Epithelial cell of proximal tubule (primary cell): ENCODE measurements around the gene C14orf132. TPM values are rescaled to one million over a fixed set of nuclear protein-coding genes. Genes with fewer than 3 reads are reported as not detected.

Source experiments
- DNase-seq: peaks from one replicate; pipeline ENCODE4 v3.0.0-alpha.2; 2011; ENCODE audit warnings: low read depth
- H3K4me3 ChIP-seq: 2 replicates; pipeline ENCODE4 v1.5.1; 2011; ENCODE audit warnings: low read depth, mild to moderate bottlenecking, low read length
- total RNA-seq: library from RNA; depleted of rRNA; stranded (reverse); fragments of >200 nt; gene quantifications from 2 replicates; pipeline ENCODE4 v1.2.3, GENCODE V29; 2015
- TF ChIP-seq, protein P1 (sequence below): conservative IDR thresholded peaks from 2 replicates; pipeline ENCODE4 v1.5.1; 2012; ENCODE audit warnings: low read depth, mild to moderate bottlenecking, low read length

Gene C14orf132
- total RNA-seq, 1 donor from 2014 or later: 4.0 TPM

DNA sequence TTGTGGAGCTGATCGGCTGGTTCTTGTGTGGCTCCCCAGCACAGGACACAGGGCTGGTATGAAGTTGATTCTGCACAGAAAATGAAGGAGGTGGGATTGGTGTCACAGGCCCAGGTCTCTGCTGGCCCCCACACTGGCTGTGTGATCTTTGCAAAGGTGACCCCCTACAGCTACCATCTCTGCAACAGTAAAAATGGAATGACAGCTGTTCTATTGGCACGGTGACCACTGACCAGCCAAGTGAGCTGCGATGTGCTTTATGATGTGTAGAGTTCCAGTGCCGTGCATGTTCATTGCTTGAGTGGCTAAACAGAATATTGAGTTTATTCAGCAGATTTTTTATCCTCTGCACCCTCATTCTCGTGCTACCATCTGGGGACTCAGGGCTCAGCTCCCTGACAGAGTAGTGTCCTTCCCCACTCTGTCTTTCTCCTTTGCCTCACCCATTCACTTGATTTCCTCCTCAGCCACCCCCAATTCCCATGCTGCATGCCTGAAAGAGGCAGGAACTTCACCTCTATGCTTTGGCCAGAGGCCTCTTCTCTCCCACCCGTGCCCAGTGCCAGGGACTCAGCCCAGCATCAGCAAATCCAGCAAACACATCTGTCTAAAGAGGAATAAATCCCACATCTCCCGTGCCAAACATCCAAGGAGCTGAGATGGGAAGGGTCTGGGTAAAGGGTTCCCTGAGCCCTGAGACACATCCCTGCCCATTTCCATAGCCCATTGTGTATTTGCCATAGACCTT lies 21.2 kb downstream of the C14orf132 start:
- H3K4me3 ChIP-seq: no peak overlapping the region
- TF ChIP-seq, protein P1, sequence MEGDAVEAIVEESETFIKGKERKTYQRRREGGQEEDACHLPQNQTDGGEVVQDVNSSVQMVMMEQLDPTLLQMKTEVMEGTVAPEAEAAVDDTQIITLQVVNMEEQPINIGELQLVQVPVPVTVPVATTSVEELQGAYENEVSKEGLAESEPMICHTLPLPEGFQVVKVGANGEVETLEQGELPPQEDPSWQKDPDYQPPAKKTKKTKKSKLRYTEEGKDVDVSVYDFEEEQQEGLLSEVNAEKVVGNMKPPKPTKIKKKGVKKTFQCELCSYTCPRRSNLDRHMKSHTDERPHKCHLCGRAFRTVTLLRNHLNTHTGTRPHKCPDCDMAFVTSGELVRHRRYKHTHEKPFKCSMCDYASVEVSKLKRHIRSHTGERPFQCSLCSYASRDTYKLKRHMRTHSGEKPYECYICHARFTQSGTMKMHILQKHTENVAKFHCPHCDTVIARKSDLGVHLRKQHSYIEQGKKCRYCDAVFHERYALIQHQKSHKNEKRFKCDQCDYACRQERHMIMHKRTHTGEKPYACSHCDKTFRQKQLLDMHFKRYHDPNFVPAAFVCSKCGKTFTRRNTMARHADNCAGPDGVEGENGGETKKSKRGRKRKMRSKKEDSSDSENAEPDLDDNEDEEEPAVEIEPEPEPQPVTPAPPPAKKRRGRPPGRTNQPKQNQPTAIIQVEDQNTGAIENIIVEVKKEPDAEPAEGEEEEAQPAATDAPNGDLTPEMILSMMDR: no peak
- DNase-seq: no peak

DNA sequence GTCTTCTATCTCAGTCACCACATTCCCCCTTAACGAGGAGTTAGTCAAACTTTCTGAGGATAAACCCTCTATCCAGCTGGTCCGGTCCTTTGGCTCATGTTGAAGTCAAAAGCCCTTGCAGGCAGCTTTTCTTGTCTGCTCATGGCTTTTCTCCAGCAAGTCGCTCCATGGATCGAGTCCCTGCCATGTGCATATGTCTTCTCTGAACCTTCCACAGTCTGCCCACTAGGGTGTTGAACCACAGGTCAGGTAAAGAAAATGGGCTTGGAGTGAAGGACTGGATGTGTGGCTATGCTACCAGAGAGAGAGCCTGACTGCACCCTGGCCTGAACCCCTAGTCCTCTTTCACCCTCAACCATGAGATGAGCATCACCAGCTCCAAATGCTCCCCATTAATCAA lies 22.8 kb downstream of the C14orf132 start:
- no peak overlapping the region for H3K4me3 ChIP-seq
- TF ChIP-seq, protein P1: no peak
- no peak for DNase-seq

DNA sequence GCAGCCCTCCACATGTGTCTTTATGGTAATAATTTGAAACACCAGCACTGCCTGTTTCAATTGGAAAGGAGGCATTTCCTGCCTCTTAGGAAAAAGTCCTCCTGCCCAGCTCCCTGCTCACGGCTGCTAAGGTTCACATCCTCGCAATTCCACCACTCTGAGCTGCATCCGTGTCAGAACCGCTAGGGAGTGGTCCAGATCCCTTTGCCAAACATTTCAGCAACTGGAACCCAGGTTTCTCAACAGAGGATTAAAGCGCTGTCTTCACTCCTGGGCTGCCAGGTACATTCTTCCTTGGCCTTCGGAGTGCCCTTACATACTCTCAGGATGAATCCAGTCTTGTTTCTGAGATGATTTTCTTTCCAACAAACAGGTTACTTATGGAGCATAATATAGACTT lies 23.3 kb downstream of the C14orf132 start:
- H3K4me3 ChIP-seq: no peak overlapping the region
- TF ChIP-seq, protein P1: no peak
- no peak for DNase-seq

DNA sequence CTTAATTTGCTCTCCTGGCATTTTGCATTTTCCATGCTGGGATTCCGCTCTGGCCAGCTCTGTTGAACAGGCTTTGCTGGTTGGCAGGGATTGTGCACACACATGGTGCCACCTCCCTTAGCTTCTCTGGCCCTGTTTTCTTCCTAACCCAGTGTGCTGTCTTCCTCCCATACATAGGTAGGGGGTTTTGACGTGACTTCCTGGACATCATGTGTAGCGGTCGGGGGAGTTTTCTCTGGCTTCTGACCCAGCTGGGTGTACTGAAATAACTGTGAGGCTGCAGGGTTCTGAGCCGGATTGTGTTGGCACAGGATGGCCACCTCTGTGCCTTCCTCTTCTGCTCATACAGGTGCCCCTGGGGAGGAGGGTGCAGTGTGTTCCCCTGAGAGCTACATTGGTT lies 25.7 kb downstream of the C14orf132 start:
- no peak for DNase-seq
- H3K4me3 ChIP-seq: no peak overlapping the region
- TF ChIP-seq, protein P1: no peak

DNA sequence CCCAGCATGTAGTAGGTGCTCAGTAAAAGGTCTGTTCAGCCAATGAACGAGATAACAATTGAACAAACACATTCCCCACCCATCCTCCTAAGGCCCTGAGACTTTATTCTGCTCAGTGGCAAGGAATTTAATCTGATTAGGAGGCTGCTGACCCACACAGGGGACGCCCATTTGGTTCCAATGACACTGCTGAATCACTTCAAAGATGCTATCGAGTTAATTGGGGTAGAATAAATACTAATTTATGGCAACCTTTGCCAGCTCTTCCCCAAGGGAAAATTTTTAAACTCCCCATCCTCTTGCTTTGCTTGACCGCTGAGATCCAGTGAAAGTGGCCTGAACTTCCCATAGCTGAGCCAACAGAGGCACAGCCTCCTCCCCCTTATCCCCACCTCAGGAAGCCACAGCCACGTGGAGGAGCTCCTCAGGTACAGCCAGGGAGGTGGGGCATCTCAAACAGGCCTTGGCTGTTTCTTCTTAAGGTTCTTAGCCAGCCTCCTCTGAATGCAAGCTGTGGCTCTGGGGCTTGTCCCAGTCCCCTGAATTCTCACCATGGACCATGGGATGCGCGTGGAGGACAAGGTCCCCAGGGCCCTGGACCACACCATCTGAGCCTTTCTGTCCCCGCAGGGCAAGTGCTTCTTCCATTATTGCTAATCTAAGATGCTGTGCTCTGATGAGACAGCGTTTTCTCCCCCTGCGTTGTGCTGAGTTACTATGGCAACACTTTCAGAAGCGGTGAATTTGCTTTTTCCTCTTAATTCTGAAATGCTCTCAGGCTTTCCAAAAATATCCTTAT lies 26.7 kb downstream of the C14orf132 start:
- DNase-seq: no peak
- no peak overlapping the region for H3K4me3 ChIP-seq
- TF ChIP-seq, protein P1: no peak

DNA sequence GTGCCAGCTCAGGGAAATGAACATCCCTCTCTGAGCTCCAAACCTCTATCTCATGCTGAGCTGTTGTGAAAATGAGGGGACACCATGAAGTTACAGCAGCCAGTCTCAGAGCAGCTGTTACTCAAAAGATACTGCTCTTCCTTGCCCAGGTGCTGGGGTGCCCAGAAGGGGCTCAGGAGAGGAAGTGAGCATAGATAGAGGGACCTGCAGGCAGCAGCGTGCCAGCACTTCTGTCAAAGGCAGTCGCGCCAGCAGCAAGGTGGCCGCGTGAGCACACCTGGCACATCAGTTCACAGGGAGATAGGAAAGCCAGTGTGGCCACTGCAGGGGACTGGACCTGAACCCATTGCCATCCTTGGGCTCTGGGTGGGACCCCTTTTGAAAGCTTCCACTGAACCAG lies 27.8 kb downstream of the C14orf132 start:
- DNase-seq: no peak
- TF ChIP-seq, protein P1: no peak
- no peak overlapping the region for H3K4me3 ChIP-seq
